ENCODE data around the gene GPX4. TPM values are rescaled to one million over a fixed set of nuclear protein-coding genes. Genes with fewer than 3 reads are reported as not detected.

GPX4 gene
- polyA plus RNA-seq, 3 donors, result 459 to 508 (median 493) TPM

- H3K9me3 ChIP-seq (replicated peaks in 1 of 2; ENCODE audit: control insufficient read depth in 1 of 2, insufficient read depth in 1 of 2, low read length in 2 of 2), result peaks cover 21 to 25% of the 10 kb centered on the region in 2 donors
These were observed 43.1 kb upstream of the GPX4 start for GRCh38 chr19:1060689-1061088.

GRCh38 chr19:1061987-1062386, 41.8 kb upstream of the GPX4 start:
- H3K36me3 ChIP-seq (replicated peaks in 1 of 2; ENCODE audit: control insufficient read depth in 1 of 2, insufficient read depth in 2 of 2, low read length in 2 of 2), result peaks cover 14 to 24% of the 10 kb centered on the region in 2 donors
- DNase-seq, result no peak
- peaks cover 8% of the 10 kb centered on the region for H3K79me2 ChIP-seq (ENCODE audit: insufficient read depth, low read length)
- Mint-ChIP-seq H3K27me3 (ENCODE audit: low read depth in 3 of 3) (peaks cover 2 to 4% (median 2%) of the 10 kb centered on the region in 3 donors), H3K4me3 (no peak overlapping the region), H3K9me3 (peaks cover 11 to 21% (median 17%) of the 10 kb centered on the region in 7 donors), H3K4me1 (peaks cover 33% of the 10 kb centered on the region), H3K27ac (peak overlapping the region in 1 of 7 donors; percentile 80), H3K36me3 (peaks cover 22 to 25% of the 10 kb centered on the region in 2 donors)
- H3K9me3 ChIP-seq (replicated peaks in 1 of 2; ENCODE audit: control insufficient read depth in 1 of 2, insufficient read depth in 1 of 2, low read length in 2 of 2), result peaks cover 13 to 17% of the 10 kb centered on the region in 2 donors
- H3K4me1 ChIP-seq (ENCODE audit: control insufficient read depth in 1 of 2, insufficient read depth in 2 of 2, low read length in 2 of 2), result peaks cover 36 to 41% of the 10 kb centered on the region in 2 donors
- H4K20me1 ChIP-seq (ENCODE audit: insufficient read depth, low read length), result peaks cover 25% of the 10 kb centered on the region
- no peak overlapping the region for H2AFZ ChIP-seq (ENCODE audit: insufficient read depth, low read depth, low read length, poor library complexity, severe bottlenecking)
- no peaks in the 10 kb centered on the region for H3K27me3 ChIP-seq (ENCODE audit: control insufficient read depth in 2 of 2, insufficient read depth in 2 of 2, low read length in 2 of 2)
- H3K9ac ChIP-seq (ENCODE audit: insufficient read depth, low read length, poor library complexity, severe bottlenecking), result no peak overlapping the region
- TF ChIP-seq CTCF (IDR thresholded peaks at IDR 0.05), result no peak
- H3K27ac ChIP-seq (ENCODE audit: low read depth in 1 of 2, low read length in 2 of 2), result no peak overlapping the region
- H3K4me3 ChIP-seq (replicated peaks in 1 of 3; ENCODE audit: low read depth in 2 of 3, low read length in 3 of 3), result no peak overlapping the region
- 97% methylated on average over 20 of the region's 20 CpGs for WGBS (ENCODE audit: insufficient coverage)
- no peak overlapping the region for H3K4me2 ChIP-seq (replicated peaks; ENCODE audit: extremely low read depth, low read length, poor library complexity, severe bottlenecking)
- intact Hi-C loops (cut with micrococcal nuclease), result no loop called here

More at GRCh38 chr19:1060689-1061088, 43.1 kb upstream of the GPX4 start:
- Mint-ChIP-seq H3K4me1 (peaks cover 24% of the 10 kb centered on the region), H3K27me3 (ENCODE audit: low read depth in 3 of 3) (peaks cover 1 to 9% (median 2%) of the 10 kb centered on the region in 3 donors), H3K27ac (no peak overlapping the region), H3K4me3 (no peak overlapping the region), H3K9me3 (peaks cover 17 to 31% (median 26%) of the 10 kb centered on the region in 7 donors), H3K36me3 (peaks cover 35 to 36% of the 10 kb centered on the region in 2 donors)
- no peak overlapping the region for H3K27ac ChIP-seq (ENCODE audit: low read depth in 1 of 2, low read length in 2 of 2)
- 85% methylated on average over 5 of the region's 5 CpGs for WGBS (ENCODE audit: insufficient coverage)
- intact Hi-C loops (cut with micrococcal nuclease), result no loop called here
- H4K20me1 ChIP-seq (ENCODE audit: insufficient read depth, low read length), result peaks cover 20% of the 10 kb centered on the region
- no peak overlapping the region for H2AFZ ChIP-seq (ENCODE audit: insufficient read depth, low read depth, low read length, poor library complexity, severe bottlenecking)
- H3K9ac ChIP-seq (ENCODE audit: insufficient read depth, low read length, poor library complexity, severe bottlenecking), result no peak overlapping the region
- H3K4me3 ChIP-seq (replicated peaks in 1 of 3; ENCODE audit: low read depth in 2 of 3, low read length in 3 of 3), result no peak overlapping the region
- no peak for DNase-seq
- no peaks in the 10 kb centered on the region for H3K79me2 ChIP-seq (ENCODE audit: insufficient read depth, low read length)
- peaks cover 27 to 37% of the 10 kb centered on the region in 2 donors for H3K36me3 ChIP-seq (replicated peaks in 1 of 2; ENCODE audit: control insufficient read depth in 1 of 2, insufficient read depth in 2 of 2, low read length in 2 of 2)
- no peak for TF ChIP-seq CTCF (IDR thresholded peaks at IDR 0.05)
- no peak overlapping the region for H3K4me2 ChIP-seq (replicated peaks; ENCODE audit: extremely low read depth, low read length, poor library complexity, severe bottlenecking)
- H3K27me3 ChIP-seq (ENCODE audit: control insufficient read depth in 2 of 2, insufficient read depth in 2 of 2, low read length in 2 of 2), result no peaks in the 10 kb centered on the region
- peaks cover 25 to 28% of the 10 kb centered on the region in 2 donors for H3K4me1 ChIP-seq (ENCODE audit: control insufficient read depth in 1 of 2, insufficient read depth in 2 of 2, low read length in 2 of 2)

All from CD14-positive monocyte (primary cell).